PC-3 (cell line): ENCODE data around the gene C1QL4.

Source experiments
- EZH2 ChIP-seq: fragments of 300-600 bp; sonication (generic); IDR thresholded peaks from one replicate; pipeline ENCODE4 v1.6.1; 2017; ENCODE audit warnings: antibody characterized with exemption, mild to moderate bottlenecking, low read length; ENCODE audit not compliant: unreplicated experiment
- EZH2phosphoT487 ChIP-seq: fragments of 300-600 bp; sonication (generic); IDR thresholded peaks from 2 replicates; pipeline ENCODE4 v1.6.1; 2018; ENCODE audit warnings: mild to moderate bottlenecking, antibody characterized with exemption, low read length, borderline replicate concordance
- TF ChIP-seq, protein P1 (sequence below): fragments of 300-600 bp; sonication (generic); conservative IDR thresholded peaks from 2 replicates; pipeline ENCODE4 v1.5.1; 2017; ENCODE audit warnings: antibody characterized with exemption, low read depth, mild to moderate bottlenecking, low read length

DNA sequence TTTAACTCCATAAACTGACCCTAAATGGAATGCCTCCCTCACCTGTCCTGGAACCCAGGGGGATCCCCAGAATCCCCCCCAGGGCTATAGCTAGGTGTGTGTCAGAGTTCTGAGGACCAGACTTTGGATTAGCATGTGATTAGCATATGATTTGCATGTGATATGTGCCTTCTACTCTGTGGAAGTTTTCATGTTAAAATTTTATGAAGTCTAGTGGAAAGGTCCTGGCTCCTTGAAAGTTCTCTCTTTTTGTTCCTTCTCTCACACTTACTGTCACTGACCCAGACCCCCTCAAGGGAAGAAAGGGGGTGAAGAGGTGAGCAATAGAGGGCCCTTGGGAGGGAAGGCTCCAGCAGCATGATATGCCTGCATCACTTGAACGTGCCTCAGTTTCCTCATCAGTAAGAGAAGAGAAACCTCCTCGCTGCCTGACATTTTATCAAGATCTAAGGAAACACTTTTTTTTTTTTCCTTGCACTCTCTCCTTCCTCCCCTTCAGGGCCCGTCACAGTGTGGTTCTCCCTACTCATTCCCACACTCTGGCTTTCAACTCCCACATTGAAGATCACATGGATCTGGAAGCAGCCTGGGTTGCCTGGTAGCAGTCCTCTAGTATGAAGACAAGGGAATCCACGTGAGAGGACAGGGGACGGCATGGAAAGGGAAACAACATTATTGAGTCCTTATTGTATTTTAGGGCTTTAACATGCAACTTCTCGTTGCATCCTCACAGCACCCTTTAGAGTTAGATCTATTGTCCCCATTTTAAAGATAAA is 3.3 kb upstream of the C1QL4 start:
- TF ChIP-seq, protein P1, sequence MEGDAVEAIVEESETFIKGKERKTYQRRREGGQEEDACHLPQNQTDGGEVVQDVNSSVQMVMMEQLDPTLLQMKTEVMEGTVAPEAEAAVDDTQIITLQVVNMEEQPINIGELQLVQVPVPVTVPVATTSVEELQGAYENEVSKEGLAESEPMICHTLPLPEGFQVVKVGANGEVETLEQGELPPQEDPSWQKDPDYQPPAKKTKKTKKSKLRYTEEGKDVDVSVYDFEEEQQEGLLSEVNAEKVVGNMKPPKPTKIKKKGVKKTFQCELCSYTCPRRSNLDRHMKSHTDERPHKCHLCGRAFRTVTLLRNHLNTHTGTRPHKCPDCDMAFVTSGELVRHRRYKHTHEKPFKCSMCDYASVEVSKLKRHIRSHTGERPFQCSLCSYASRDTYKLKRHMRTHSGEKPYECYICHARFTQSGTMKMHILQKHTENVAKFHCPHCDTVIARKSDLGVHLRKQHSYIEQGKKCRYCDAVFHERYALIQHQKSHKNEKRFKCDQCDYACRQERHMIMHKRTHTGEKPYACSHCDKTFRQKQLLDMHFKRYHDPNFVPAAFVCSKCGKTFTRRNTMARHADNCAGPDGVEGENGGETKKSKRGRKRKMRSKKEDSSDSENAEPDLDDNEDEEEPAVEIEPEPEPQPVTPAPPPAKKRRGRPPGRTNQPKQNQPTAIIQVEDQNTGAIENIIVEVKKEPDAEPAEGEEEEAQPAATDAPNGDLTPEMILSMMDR, result no peak
- TF ChIP-seq EZH2 (no peak), EZH2phosphoT487 (no peak)
